Chondrocyte (in vitro differentiated cells): ENCODE measurements around the gene FGF23. TPM values are rescaled to one million over a fixed set of nuclear protein-coding genes. Genes with fewer than 3 reads are reported as not detected.

Experiments
- DNase-seq: peaks from one replicate; pipeline ENCODE4 v3.0.0; 2021; ENCODE audit warnings: mixed read lengths, low spot score
- H3K27ac Mint-ChIP-seq: one replicate; pipeline ENCODE4 v1.8.0; 2021; ENCODE audit warnings: mild to moderate bottlenecking, moderate library complexity, mixed read lengths; ENCODE audit not compliant: unreplicated experiment
- H3K27me3 Mint-ChIP-seq: 2 replicates; pipeline ENCODE4 v1.8.0; 2021; ENCODE audit warnings: low read depth, mixed read lengths
- H3K36me3 Mint-ChIP-seq: 2 replicates; pipeline ENCODE4 v1.8.0; 2021; ENCODE audit warnings: low read depth, mixed read lengths
- H3K4me1 Mint-ChIP-seq: 2 replicates; pipeline ENCODE4 v1.8.0; 2021; ENCODE audit warnings: low read depth, mild to moderate bottlenecking, mixed read lengths
- H3K4me3 Mint-ChIP-seq: one replicate; pipeline ENCODE4 v1.8.0; 2021; ENCODE audit warnings: mild to moderate bottlenecking, moderate library complexity, mixed read lengths; ENCODE audit not compliant: unreplicated experiment
- H3K9me3 Mint-ChIP-seq: 2 replicates; pipeline ENCODE4 v1.8.0; 2021; ENCODE audit warnings: low read depth, mixed read lengths
- CTCF ChIP-seq: fragments of 200-600 bp; sonication (generic); IDR thresholded peaks from 2 replicates; pipeline ENCODE4 v1.5.0; 2021; ENCODE audit warnings: antibody characterized with exemption, mild to moderate bottlenecking, moderate library complexity
- total RNA-seq: library from RNA; stranded (reverse); gene quantifications from 3 replicates; pipeline ENCODE4 v1.2.1, GENCODE V29; 2021

The FGF23 gene
- total RNA-seq, 1 donor from 2014 or later, result not detected

GRCh38 chr12:4387607-4388006 is 8.1 kb upstream of the FGF23 start:
- H3K4me1 Mint-ChIP-seq, result no peaks in the 10 kb centered on the region
- H3K36me3 Mint-ChIP-seq, result no peaks in the 10 kb centered on the region
- DNase-seq, result no peak
- H3K27me3 Mint-ChIP-seq, result peaks cover 12% of the 10 kb centered on the region
- no peaks in the 10 kb centered on the region for H3K9me3 Mint-ChIP-seq
- H3K4me3 Mint-ChIP-seq, result no peak overlapping the region
- TF ChIP-seq CTCF, result no peak
- no peak overlapping the region for H3K27ac Mint-ChIP-seq

- Mint-ChIP-seq H3K36me3 (no peaks in the 10 kb centered on the region), H3K9me3 (no peaks in the 10 kb centered on the region), H3K27ac (no peak overlapping the region), H3K4me1 (no peaks in the 10 kb centered on the region), H3K4me3 (no peak overlapping the region), H3K27me3 (peaks cover 15% of the 10 kb centered on the region)
- no peak for DNase-seq
- TF ChIP-seq CTCF, result no peak
Observed at GRCh38 chr12:4386801-4387200, 7.3 kb upstream of the FGF23 start.

DNA sequence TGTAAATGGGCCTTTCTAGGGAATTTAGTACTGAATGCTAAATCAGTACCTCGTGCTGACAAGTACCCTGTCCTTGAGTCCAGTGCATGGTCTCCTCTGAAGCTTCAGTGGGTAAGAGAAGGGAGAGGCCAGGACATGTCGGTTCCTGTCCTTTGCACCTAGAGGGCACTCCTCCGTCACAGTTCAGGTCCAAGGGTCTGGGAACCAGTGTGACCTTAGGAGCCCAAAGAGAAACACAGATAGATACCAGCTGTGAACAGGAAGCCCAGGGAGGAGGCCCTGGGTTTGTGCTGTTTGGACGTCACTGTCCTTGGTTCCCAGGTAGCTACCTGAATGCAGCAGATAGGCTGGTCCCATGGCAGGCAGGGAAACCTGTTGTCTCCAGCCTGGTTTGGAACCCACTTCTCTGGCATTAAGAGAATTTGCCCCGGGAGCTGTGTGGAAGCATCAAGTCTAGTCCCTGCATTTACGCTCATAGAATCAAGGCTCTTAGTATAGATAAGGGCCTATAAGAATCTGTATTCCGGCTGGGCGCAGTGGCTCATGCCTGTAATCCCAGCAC is 3.9 kb upstream of the FGF23 start:
- no peak for TF ChIP-seq CTCF
- no peak overlapping the region for H3K27ac Mint-ChIP-seq
- H3K4me3 Mint-ChIP-seq, result no peak overlapping the region
- H3K27me3 Mint-ChIP-seq, result peaks cover 23% of the 10 kb centered on the region
- H3K9me3 Mint-ChIP-seq, result no peaks in the 10 kb centered on the region
- no peak for DNase-seq
- H3K36me3 Mint-ChIP-seq, result no peaks in the 10 kb centered on the region
- no peaks in the 10 kb centered on the region for H3K4me1 Mint-ChIP-seq

DNA sequence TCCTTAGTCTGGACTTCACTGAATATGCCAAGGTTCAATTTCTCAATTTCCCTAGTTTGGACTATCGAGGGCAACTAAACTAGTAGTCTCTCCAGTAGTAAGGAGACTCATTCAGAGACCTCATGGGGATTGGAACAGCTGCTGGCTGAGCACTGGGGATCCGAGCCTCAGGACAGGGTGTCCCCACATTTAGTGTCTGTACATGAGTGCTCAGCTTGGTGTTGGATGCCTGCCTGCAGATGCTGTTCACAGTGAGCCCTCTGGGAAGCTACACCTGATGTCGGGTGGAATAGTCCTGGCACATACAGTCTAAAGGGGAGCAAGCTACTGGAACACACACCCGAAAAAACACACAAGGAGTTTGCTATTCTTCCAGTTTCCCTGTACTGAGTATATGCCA is 820 bp upstream of the FGF23 start:
- no peak for DNase-seq
- Mint-ChIP-seq H3K4me3 (no peak overlapping the region), H3K4me1 (no peaks in the 10 kb centered on the region), H3K36me3 (no peaks in the 10 kb centered on the region), H3K27ac (no peak overlapping the region), H3K9me3 (no peaks in the 10 kb centered on the region), H3K27me3 (peaks cover 23% of the 10 kb centered on the region)
- no peak for TF ChIP-seq CTCF

DNA sequence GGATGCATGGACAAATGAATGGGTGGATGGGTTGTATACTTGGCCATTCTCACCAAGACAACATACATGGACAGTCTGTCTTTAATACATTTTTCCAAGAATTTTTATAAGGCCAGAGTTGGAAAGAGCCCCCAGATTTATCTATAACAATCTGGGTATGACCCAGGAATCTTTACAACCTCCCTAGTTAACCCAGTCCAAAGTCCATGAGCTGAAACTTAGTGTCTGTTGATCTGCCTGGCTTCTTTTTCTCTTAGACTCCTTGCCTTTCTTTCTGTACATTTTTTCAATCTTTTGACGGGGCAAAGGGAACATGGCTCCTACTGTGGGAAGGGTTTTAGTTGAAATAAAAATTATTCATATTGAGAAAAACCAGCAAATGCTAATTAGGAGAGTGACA is 740 bp downstream of the FGF23 start:
- Mint-ChIP-seq H3K36me3 (no peaks in the 10 kb centered on the region), H3K9me3 (no peaks in the 10 kb centered on the region)
- no peak for DNase-seq

More for the DNA sequence above, 740 bp downstream of the FGF23 start:
- H3K4me3 Mint-ChIP-seq, result no peak overlapping the region
- no peak for TF ChIP-seq CTCF
- H3K27ac Mint-ChIP-seq, result no peak overlapping the region
- H3K4me1 Mint-ChIP-seq, result no peaks in the 10 kb centered on the region
- H3K27me3 Mint-ChIP-seq, result peaks cover 30% of the 10 kb centered on the region
